Erythroblast (primary cell): ENCODE data around the gene MNT.
A peak's percentile ranks its signal among the peaks of the same experiment; 100 is the strongest.

Source experiments
- GATA1 ChIP-seq: IDR thresholded peaks from 2 replicates; pipeline ENCODE4 v1.6.1; 2011; ENCODE audit warnings: low read depth, mild to moderate bottlenecking, control low read depth, low read length, moderate library complexity
- POLR2A ChIP-seq: IDR thresholded peaks from 2 replicates; pipeline ENCODE4 v1.6.1; 2011; ENCODE audit warnings: mild to moderate bottlenecking, low read length

DNA sequence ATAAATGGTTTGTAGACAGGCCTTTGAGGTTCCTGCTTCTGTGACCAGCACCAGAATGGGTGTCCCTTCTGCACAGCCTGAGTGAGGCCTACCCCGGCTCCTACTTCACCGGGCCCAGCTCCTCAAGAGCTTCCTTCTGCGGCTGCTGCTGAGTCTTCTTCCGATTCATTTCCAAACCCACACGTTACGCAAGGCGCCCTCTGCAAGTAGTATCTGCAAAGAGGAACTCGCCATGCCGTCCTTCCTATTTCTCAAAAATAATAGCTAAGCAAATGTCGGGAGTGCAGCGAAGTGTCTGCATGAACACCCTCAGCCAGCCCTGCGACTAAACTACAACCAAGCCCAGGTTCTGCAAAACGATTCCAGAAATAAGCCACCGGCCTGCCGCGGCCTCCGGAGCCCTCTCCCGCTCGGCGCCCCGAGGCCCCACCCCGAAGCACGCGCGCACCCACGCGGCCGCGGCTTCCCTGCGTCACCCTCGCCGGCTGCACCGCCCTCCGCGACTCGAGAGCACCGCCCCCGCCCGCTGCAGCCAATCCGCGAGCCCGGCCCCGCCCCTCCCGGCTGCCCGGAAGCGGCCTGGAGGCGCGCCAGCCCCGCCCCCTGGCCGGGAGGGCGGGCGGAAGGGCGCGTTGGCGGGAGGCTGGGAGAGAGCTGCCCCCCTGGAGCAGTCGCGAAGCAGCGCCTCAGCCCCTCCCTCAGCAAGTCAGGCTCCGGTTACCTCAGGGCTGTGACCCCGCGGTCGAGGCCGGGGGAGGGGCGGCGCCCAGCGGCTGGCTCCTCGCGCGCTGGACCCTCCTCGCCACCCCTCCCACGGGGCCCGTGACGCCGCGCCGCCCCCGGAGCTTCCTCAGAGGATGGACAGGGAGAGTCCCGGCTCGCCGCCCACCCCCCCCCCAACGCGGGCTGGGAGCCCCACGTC is 8.3 kb downstream of the MNT start:
- TF ChIP-seq POLR2A (peak; percentile 52), GATA1 (no peak)
